ENCODE measurements around the gene POLE3.

POLE3 gene

GRCh38 chr9:113376634-113377567 lies 33.6 kb downstream of the POLE3 start, which contains the start of gene HDHD3:
HDHD3 (minus strand) TSS chr9:113376986; CDS start chr9:113374354, 2,632 bp downstream.
- peaks cover 15% of the 10 kb centered on the region for H3K36me3 ChIP-seq
- H3K27me3 ChIP-seq: no peaks in the 10 kb centered on the region
- no peak for TF ChIP-seq CTCF (IDR thresholded peaks at IDR 0.05)
- peak within 1 kb of the TSS; percentile 75 to 84 for H3K4me3 ChIP-seq (ENCODE audit: low read depth in 1 of 2, low read length in 1 of 2)
- H3K27ac ChIP-seq: peak within 1 kb of the TSS; percentile 50
- no peaks in the 10 kb centered on the region for H3K9me3 ChIP-seq
- peaks cover 4 to 5% of the 10 kb centered on the region in 2 experiments for H3K4me1 ChIP-seq (ENCODE audit: control insufficient read depth in 1 of 2, insufficient read depth in 1 of 2, low read depth in 1 of 2, low read length in 1 of 2)

GRCh38 chr9:113375057-113376023 lies 35.1 kb downstream of the POLE3 start:
- Histone ChIP-seq H3K9me3 (no peaks in the 10 kb centered on the region), H3K27ac (no peak overlapping the region), H3K4me3 (ENCODE audit: low read depth in 1 of 2, low read length in 1 of 2) (no peak overlapping the region), H3K27me3 (no peaks in the 10 kb centered on the region), H3K36me3 (peaks cover 15% of the 10 kb centered on the region), H3K4me1 (ENCODE audit: control insufficient read depth in 1 of 2, insufficient read depth in 1 of 2, low read depth in 1 of 2, low read length in 1 of 2) (peaks cover 4 to 5% of the 10 kb centered on the region in 2 experiments)
- no peak for TF ChIP-seq CTCF (IDR thresholded peaks at IDR 0.05)

GRCh38 chr9:113373676-113374392 lies 36.6 kb downstream of the POLE3 start:
- Histone ChIP-seq H3K9me3 (no peaks in the 10 kb centered on the region), H3K4me3 (ENCODE audit: low read depth in 1 of 2, low read length in 1 of 2) (no peak overlapping the region), H3K27ac (no peak overlapping the region), H3K36me3 (peaks cover 15% of the 10 kb centered on the region), H3K4me1 (ENCODE audit: control insufficient read depth in 1 of 2, insufficient read depth in 1 of 2, low read depth in 1 of 2, low read length in 1 of 2) (peaks cover 4 to 5% of the 10 kb centered on the region in 2 experiments), H3K27me3 (no peaks in the 10 kb centered on the region)
- no peak for TF ChIP-seq CTCF (IDR thresholded peaks at IDR 0.05)

- H3K36me3 ChIP-seq: peaks cover 15% of the 10 kb centered on the region
- peaks cover 4 to 5% of the 10 kb centered on the region in 2 experiments for H3K4me1 ChIP-seq (ENCODE audit: control insufficient read depth in 1 of 2, insufficient read depth in 1 of 2, low read depth in 1 of 2, low read length in 1 of 2)
- H3K4me3 ChIP-seq (ENCODE audit: low read depth in 1 of 2, low read length in 1 of 2): no peak overlapping the region
- H3K9me3 ChIP-seq: no peaks in the 10 kb centered on the region
- no peak for TF ChIP-seq CTCF (IDR thresholded peaks at IDR 0.05)
- H3K27ac ChIP-seq: no peak overlapping the region
- no peaks in the 10 kb centered on the region for H3K27me3 ChIP-seq
Observed at GRCh38 chr9:113373256-113373655, 37.2 kb downstream of the POLE3 start.

GRCh38 chr9:113372059-113372458 lies 38.4 kb downstream of the POLE3 start:
- Histone ChIP-seq H3K4me3 (ENCODE audit: low read depth in 1 of 2, low read length in 1 of 2) (no peak overlapping the region), H3K36me3 (peaks cover 15% of the 10 kb centered on the region), H3K27ac (no peak overlapping the region), H3K27me3 (no peaks in the 10 kb centered on the region), H3K4me1 (ENCODE audit: control insufficient read depth in 1 of 2, insufficient read depth in 1 of 2, low read depth in 1 of 2, low read length in 1 of 2) (peaks cover under 1% of the 10 kb centered on the region in 2 experiments), H3K9me3 (no peaks in the 10 kb centered on the region)
- no peak for TF ChIP-seq CTCF (IDR thresholded peaks at IDR 0.05)

Measured in neutrophil (primary cell).